Upper lobe of right lung (tissue), 1 donor: ENCODE data around the gene ABHD2. TPM values are rescaled to one million over a fixed set of nuclear protein-coding genes. Genes with fewer than 3 reads are reported as not detected.

ENCODE experiments used
- ATAC-seq: fragments of 200-7000 bp; cut with Tn5 transposase; one replicate; pipeline ENCODE4 v1.9.1; 2020; ENCODE audit warnings: mild to moderate bottlenecking, moderate library complexity
- DNase-seq: peaks from one replicate; pipeline ENCODE4 v3.0.0-alpha.2; 2020
- H3K27ac ChIP-seq: fragments of 200-600 bp; one replicate; pipeline ENCODE4 v1.8.0; 2022
- H3K27me3 ChIP-seq: fragments of 200-600 bp; one replicate; pipeline ENCODE4 v1.8.0; 2022; ENCODE audit warnings: mild to moderate bottlenecking
- H3K36me3 ChIP-seq: fragments of 200-600 bp; one replicate; pipeline ENCODE4 v1.8.0; 2022
- H3K4me1 ChIP-seq: fragments of 200-600 bp; one replicate; pipeline ENCODE4 v1.8.0; 2022
- H3K4me3 ChIP-seq: fragments of 200-600 bp; one replicate; pipeline ENCODE4 v1.8.0; 2022; ENCODE audit warnings: mild to moderate bottlenecking
- H3K9me3 ChIP-seq: fragments of 200-600 bp; one replicate; pipeline ENCODE4 v1.8.0; 2022
- intact Hi-C: fragments of 100-400 bp; cut with DNase I; formaldehyde crosslinking; loops from one replicate; pipeline ENCODE4 v1.11.0; 2022
- total RNA-seq: library from RNA; stranded (reverse); fragmentation: NEBNext Ultra II Directional; extraction: Animal tissue kit (Norgen Biotek cat#: 25700); gene quantifications from one replicate; pipeline ENCODE4 v1.2.1, GENCODE V29; 2021
- TF ChIP-seq, protein P1 (sequence below): fragments of 200-600 bp; IDR thresholded peaks from one replicate; pipeline ENCODE4 v1.8.0; 2022; ENCODE audit warnings: antibody characterized with exemption
- donor health status: DM: no; HTN: yes; CAD: no; lungs with severe emphysema.

ABHD2 gene
- total RNA-seq, 1 donor from 2014 or later, result 182 TPM

DNA sequence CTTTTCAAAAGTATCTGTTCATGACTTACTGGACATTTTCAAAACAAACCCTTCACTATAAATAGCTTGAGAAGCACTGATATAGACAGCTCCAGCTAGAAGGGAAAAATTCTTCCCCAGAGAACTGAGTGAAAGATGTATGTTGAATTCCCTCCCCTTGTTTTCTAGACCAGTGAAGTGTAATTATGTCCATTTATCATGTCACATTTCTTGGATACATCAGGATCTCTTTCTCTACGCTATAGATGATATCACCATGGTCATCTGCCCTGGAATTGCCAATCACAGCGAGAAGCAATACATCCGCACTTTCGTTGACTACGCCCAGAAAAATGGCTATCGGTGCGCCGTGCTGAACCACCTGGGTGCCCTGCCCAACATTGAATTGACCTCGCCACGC, 66.9 kb downstream of the ABHD2 start:
- Histone ChIP-seq H3K27me3 (no peaks in the 10 kb centered on the region), H3K4me1 (peaks cover 9% of the 10 kb centered on the region), H3K27ac (no peak overlapping the region), H3K4me3 (no peak overlapping the region), H3K9me3 (no peaks in the 10 kb centered on the region), H3K36me3 (peaks cover 78% of the 10 kb centered on the region)
- TF ChIP-seq, protein P1, sequence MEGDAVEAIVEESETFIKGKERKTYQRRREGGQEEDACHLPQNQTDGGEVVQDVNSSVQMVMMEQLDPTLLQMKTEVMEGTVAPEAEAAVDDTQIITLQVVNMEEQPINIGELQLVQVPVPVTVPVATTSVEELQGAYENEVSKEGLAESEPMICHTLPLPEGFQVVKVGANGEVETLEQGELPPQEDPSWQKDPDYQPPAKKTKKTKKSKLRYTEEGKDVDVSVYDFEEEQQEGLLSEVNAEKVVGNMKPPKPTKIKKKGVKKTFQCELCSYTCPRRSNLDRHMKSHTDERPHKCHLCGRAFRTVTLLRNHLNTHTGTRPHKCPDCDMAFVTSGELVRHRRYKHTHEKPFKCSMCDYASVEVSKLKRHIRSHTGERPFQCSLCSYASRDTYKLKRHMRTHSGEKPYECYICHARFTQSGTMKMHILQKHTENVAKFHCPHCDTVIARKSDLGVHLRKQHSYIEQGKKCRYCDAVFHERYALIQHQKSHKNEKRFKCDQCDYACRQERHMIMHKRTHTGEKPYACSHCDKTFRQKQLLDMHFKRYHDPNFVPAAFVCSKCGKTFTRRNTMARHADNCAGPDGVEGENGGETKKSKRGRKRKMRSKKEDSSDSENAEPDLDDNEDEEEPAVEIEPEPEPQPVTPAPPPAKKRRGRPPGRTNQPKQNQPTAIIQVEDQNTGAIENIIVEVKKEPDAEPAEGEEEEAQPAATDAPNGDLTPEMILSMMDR, result no peak
- ATAC-seq, result no peak
- intact Hi-C loops, result no loop called here
- DNase-seq, result no peak

DNA sequence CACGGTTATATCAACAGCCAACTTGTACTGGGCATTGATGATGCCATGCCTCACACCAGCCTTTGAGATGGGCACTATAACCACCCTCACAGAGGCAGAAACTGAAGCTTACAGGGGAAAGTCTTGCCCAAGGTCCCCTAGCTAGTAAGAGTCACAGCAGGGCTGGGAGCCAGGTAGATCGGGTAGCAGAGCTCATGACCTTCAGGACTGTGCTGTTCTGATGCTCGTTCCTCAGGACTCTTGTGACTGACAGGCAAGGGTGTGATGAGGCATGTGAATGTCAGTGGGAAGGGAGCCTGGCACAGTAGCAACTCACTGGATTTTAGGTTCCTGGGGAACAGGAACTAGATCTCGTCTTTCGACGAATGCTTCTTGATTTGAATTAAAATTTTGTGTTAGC, 67.4 kb downstream of the ABHD2 start:
- DNase-seq (no peak), ATAC-seq (no peak)
- H3K36me3 ChIP-seq, result peaks cover 79% of the 10 kb centered on the region
- H3K27me3 ChIP-seq, result no peaks in the 10 kb centered on the region
- H3K27ac ChIP-seq, result no peak overlapping the region
- H3K4me1 ChIP-seq, result peaks cover 6% of the 10 kb centered on the region
- TF ChIP-seq, protein P1, result no peak
- no peak overlapping the region for H3K4me3 ChIP-seq
- H3K9me3 ChIP-seq, result no peaks in the 10 kb centered on the region
- intact Hi-C loops, result no loop called here

DNA sequence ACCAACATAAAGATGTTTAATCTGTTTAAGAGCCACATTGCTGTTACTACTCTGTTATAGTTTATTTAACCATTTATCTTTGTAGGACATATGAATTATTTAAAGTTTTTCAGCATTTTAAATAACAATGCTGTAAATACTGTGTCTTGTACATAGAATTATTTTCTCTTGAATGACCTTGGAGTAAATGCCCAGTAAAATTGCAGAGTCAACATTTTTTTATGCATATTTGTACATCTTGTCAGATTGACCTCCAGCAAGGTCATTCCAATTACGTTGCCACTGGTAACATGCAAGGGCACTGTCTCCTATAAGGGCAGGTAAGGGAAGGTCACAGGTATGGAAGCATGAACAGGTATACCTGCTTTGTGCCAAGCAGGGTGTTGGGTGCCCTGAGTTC, 68.8 kb downstream of the ABHD2 start:
- TF ChIP-seq, protein P1, result no peak
- H3K27ac ChIP-seq, result no peak overlapping the region
- no peak for ATAC-seq

DNA sequence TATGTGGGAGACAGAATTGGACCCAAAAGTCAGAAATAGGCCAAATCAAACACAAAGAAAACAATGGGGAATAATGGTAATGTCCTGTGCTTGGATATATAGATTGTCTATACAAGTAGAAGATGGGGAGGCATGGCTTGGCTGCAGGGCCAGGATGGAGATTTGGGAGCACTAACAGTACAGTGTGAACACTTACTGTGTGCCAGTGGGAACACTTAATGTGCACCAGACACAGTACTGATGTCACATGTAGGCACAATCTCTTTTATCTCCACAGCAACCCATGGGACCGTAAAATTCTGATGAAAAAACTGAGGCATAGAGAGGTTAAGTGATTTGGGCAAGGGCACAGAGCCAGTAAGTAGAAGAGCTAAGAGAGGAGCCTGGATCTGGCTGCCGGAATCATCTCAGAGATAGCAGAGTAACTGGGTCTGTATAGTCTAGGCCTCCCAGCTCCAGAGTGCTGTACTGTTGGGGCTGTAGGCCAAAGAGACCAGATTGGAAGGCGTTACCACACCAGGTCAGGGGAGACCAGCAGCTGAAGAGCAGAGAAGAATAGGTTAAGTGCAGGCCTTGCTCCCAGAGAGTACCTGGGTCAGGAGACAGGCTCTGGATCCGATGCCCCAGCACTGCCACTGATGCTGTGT, 69.8 kb downstream of the ABHD2 start:
- H3K27ac ChIP-seq, result no peak overlapping the region
- no peaks in the 10 kb centered on the region for H3K9me3 ChIP-seq
- no peak for DNase-seq
- peak; percentile 29 for ATAC-seq
- H3K27me3 ChIP-seq, result no peaks in the 10 kb centered on the region
- no peak overlapping the region for H3K4me3 ChIP-seq
- no peaks in the 10 kb centered on the region for H3K4me1 ChIP-seq
- intact Hi-C loops, result no loop called here
- H3K36me3 ChIP-seq, result peaks cover 69% of the 10 kb centered on the region
- TF ChIP-seq, protein P1, result no peak

More for the DNA sequence above, 68.8 kb downstream of the ABHD2 start:
- Histone ChIP-seq H3K4me3 (no peak overlapping the region), H3K27me3 (no peaks in the 10 kb centered on the region), H3K36me3 (peaks cover 75% of the 10 kb centered on the region), H3K9me3 (no peaks in the 10 kb centered on the region), H3K4me1 (no peaks in the 10 kb centered on the region)
- DNase-seq, result no peak
- intact Hi-C loops, result no loop called here

DNA sequence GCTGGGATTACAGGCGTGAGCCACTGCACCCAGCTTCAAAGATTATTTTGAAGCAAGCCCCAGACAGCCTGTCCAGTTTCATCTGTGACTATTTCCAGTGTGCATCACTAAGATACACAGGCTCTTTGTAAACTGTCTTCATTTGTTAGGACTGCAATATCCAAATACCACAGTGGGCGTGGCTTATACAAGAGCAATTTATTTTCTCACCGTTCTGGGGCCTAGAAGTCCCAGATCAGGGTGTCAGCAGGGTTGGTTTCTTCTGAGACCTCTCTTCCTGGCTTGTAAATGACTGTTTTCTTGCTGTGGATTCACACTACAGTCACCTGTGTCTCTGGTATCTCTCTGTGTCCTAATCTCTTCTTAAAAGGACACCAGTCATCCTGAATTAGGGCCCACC, 73.4 kb downstream of the ABHD2 start:
- H3K4me3 ChIP-seq, result no peak overlapping the region
- no peak for ATAC-seq
- no peaks in the 10 kb centered on the region for H3K9me3 ChIP-seq
- H3K27me3 ChIP-seq, result no peaks in the 10 kb centered on the region
- H3K36me3 ChIP-seq, result peaks cover 53% of the 10 kb centered on the region
- intact Hi-C loops, result no loop called here
- no peak overlapping the region for H3K27ac ChIP-seq
- H3K4me1 ChIP-seq, result peaks cover 34% of the 10 kb centered on the region
- DNase-seq, result no peak
- TF ChIP-seq, protein P1, result no peak
